Measurements from ENCODE around the gene CADM1. TPM values are rescaled to one million over a fixed set of nuclear protein-coding genes. Genes with fewer than 3 reads are reported as not detected.

CADM1 gene
- polyA plus RNA-seq, 1 donor (not counting 4 experiments of a cell fraction or from before 2014, with no cell fraction given) = 9.5 TPM

DNA sequence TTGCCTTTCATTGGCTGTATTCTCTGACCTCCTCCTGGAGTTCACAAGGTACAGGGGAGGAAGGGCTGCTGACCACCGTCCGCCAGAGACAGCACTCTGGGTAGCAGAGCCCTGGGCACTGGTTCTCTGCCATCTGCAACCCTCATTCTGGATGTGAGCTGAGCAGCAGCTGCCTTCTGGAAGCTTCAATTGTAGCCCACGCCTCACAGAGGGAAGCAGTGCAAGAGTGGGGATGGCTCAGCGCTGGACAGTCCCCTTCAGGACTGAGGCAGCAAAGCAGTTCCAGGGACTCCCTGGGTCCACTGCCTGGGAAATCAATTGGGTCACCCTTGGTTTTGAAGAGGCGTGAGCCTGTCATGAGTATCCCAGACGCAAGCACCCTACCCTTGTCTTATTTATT lies 346.2 kb downstream of the CADM1 start:
- H4K20me1 ChIP-seq (ENCODE audit: control insufficient read depth, extremely low read depth, insufficient read depth, low read length) = no peaks in the 10 kb centered on the region
- no peaks in the 10 kb centered on the region for H3K36me3 ChIP-seq (ENCODE audit: control insufficient read depth in 2 of 2, extremely low read depth in 1 of 2, insufficient read depth in 2 of 2, low read length in 2 of 2)
- dilution Hi-C loops (cut with MboI; ENCODE audit: extremely low pct_ligation_motif_present, low sequenced_read_pairs) = no loop called here
- no peaks in the 10 kb centered on the region for H3K9me3 ChIP-seq (ENCODE audit: control insufficient read depth, low read depth, low read length)
- DNase-seq (ENCODE audit: low read depth, low spot score) = no peak
- no peaks in the 10 kb centered on the region for H3K27me3 ChIP-seq (ENCODE audit: control insufficient read depth, extremely low read depth, insufficient read depth, low read length)
- H3K27ac ChIP-seq (ENCODE audit: control insufficient read depth, insufficient read depth, low read length) = no peak overlapping the region
- H3K4me3 ChIP-seq (ENCODE audit: control insufficient read depth in 2 of 3, extremely low read depth in 1 of 3, insufficient read depth in 2 of 3, low read depth in 1 of 3, low read length in 3 of 3) = no peak overlapping the region
- H3K79me2 ChIP-seq (ENCODE audit: control insufficient read depth, insufficient read depth, low read length) = no peaks in the 10 kb centered on the region
- H3K9me1 ChIP-seq (ENCODE audit: control insufficient read depth, extremely low read depth, insufficient read depth, low read length) = no peaks in the 10 kb centered on the region
- TF ChIP-seq EZH2 (IDR thresholded peaks at IDR 0.05; ENCODE audit: low read length) = no peak
- TF ChIP-seq, protein P1, sequence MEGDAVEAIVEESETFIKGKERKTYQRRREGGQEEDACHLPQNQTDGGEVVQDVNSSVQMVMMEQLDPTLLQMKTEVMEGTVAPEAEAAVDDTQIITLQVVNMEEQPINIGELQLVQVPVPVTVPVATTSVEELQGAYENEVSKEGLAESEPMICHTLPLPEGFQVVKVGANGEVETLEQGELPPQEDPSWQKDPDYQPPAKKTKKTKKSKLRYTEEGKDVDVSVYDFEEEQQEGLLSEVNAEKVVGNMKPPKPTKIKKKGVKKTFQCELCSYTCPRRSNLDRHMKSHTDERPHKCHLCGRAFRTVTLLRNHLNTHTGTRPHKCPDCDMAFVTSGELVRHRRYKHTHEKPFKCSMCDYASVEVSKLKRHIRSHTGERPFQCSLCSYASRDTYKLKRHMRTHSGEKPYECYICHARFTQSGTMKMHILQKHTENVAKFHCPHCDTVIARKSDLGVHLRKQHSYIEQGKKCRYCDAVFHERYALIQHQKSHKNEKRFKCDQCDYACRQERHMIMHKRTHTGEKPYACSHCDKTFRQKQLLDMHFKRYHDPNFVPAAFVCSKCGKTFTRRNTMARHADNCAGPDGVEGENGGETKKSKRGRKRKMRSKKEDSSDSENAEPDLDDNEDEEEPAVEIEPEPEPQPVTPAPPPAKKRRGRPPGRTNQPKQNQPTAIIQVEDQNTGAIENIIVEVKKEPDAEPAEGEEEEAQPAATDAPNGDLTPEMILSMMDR (optimal IDR thresholded peaks at IDR 0.05 in 1 of 3, IDR thresholded peaks at IDR 0.05 in 1 of 3, conservative IDR thresholded peaks at IDR 0.05 in 1 of 3; ENCODE audit: extremely low read depth in 1 of 3, insufficient read depth in 2 of 3, low read length in 3 of 3) = no peak
- no peak for FAIRE-seq
- no peak overlapping the region for H3K4me2 ChIP-seq (ENCODE audit: control insufficient read depth, extremely low read depth, insufficient read depth, low read depth, low read length)
- no peak overlapping the region for H2AFZ ChIP-seq (ENCODE audit: control insufficient read depth, low read length)
- peaks cover 13% of the 10 kb centered on the region for H3K4me1 ChIP-seq (ENCODE audit: control insufficient read depth, extremely low read depth, insufficient read depth, low read length)
- no peak overlapping the region for H3K9ac ChIP-seq (ENCODE audit: control insufficient read depth, extremely low read depth, insufficient read depth, low read length)

DNA sequence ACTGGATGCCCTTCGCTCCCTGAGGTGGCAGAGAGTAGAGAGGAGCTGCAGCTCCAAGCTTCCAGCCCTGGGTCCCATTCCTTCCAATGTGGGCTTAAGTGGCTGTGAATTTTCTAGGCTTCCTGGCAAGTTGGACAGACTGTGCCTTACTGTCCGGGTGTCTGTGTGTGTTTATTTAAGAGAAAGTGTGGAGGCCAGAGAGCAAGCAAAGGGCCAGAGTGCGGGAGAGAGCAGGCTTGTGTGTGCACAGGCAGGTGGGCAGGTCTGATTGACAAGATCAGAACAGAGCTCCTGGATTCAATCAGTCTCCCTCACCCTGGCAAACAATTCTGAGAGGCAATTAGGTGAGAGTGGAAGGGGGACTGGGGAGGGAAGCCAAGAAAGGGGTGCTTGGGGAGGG lies 347.0 kb downstream of the CADM1 start:
- dilution Hi-C loops (cut with MboI; ENCODE audit: extremely low pct_ligation_motif_present, low sequenced_read_pairs) = no loop called here
- TF ChIP-seq, protein P1 (optimal IDR thresholded peaks at IDR 0.05 in 1 of 3, IDR thresholded peaks at IDR 0.05 in 1 of 3, conservative IDR thresholded peaks at IDR 0.05 in 1 of 3; ENCODE audit: extremely low read depth in 1 of 3, insufficient read depth in 2 of 3, low read length in 3 of 3) = no peak
- TF ChIP-seq EZH2 (IDR thresholded peaks at IDR 0.05; ENCODE audit: low read length) = no peak
- Histone ChIP-seq H2AFZ (ENCODE audit: control insufficient read depth, low read length) (no peak overlapping the region), H3K4me2 (ENCODE audit: control insufficient read depth, extremely low read depth, insufficient read depth, low read depth, low read length) (no peak overlapping the region), H4K20me1 (ENCODE audit: control insufficient read depth, extremely low read depth, insufficient read depth, low read length) (no peaks in the 10 kb centered on the region), H3K79me2 (ENCODE audit: control insufficient read depth, insufficient read depth, low read length) (no peaks in the 10 kb centered on the region), H3K4me3 (ENCODE audit: control insufficient read depth in 2 of 3, extremely low read depth in 1 of 3, insufficient read depth in 2 of 3, low read depth in 1 of 3, low read length in 3 of 3) (no peak overlapping the region), H3K27ac (ENCODE audit: control insufficient read depth, insufficient read depth, low read length) (no peak overlapping the region), H3K9me1 (ENCODE audit: control insufficient read depth, extremely low read depth, insufficient read depth, low read length) (no peaks in the 10 kb centered on the region), H3K4me1 (ENCODE audit: control insufficient read depth, extremely low read depth, insufficient read depth, low read length) (peaks cover 15% of the 10 kb centered on the region), H3K27me3 (ENCODE audit: control insufficient read depth, extremely low read depth, insufficient read depth, low read length) (no peaks in the 10 kb centered on the region), H3K9ac (ENCODE audit: control insufficient read depth, extremely low read depth, insufficient read depth, low read length) (no peak overlapping the region), H3K36me3 (ENCODE audit: control insufficient read depth in 2 of 2, extremely low read depth in 1 of 2, insufficient read depth in 2 of 2, low read length in 2 of 2) (no peaks in the 10 kb centered on the region), H3K9me3 (ENCODE audit: control insufficient read depth, low read depth, low read length) (no peaks in the 10 kb centered on the region)
- DNase-seq (ENCODE audit: low read depth, low spot score) = no peak
- no peak for FAIRE-seq

All from keratinocyte (primary cell).